HL-60 (cell line): ENCODE results near the gene SATB2.

Experiments
- DNase-seq, 2 experiments: peaks; one replicate each; pipeline ENCODE4 v3.0.0-alpha.2; 2010 to 2020; ENCODE audit warnings: low read depth in 1 of 2, low spot score in 1 of 2
- H3K27ac ChIP-seq: fragments of 250-450 bp; sonication (Bioruptor Pico); replicated peaks from 2 replicates; pipeline ENCODE4 v1.5.1; 2020; ENCODE audit warnings: mild to moderate bottlenecking, moderate library complexity
- H3K27me3 ChIP-seq: fragments of 250-450 bp; sonication (Bioruptor Pico); 2 replicates; pipeline ENCODE4 v1.5.1; 2021; ENCODE audit warnings: mild to moderate bottlenecking, moderate library complexity; ENCODE audit not compliant: insufficient read depth, poor library complexity, severe bottlenecking
- H3K4me3 ChIP-seq: replicated peaks from 2 replicates; pipeline ENCODE4 v1.5.1; 2011; ENCODE audit warnings: mild to moderate bottlenecking, control low read depth, low read length; ENCODE audit not compliant: insufficient read depth
- GABPA ChIP-seq: IDR thresholded peaks from 2 replicates; pipeline ENCODE4 v1.6.1; 2012; ENCODE audit warnings: low read depth
- POLR2AphosphoS5 ChIP-seq: IDR thresholded peaks from 2 replicates; pipeline ENCODE4 v1.6.1; 2012; ENCODE audit warnings: low read depth
- SPI1 ChIP-seq: IDR thresholded peaks from 2 replicates; pipeline ENCODE4 v1.6.1; 2012; ENCODE audit warnings: low read depth, mild to moderate bottlenecking, borderline replicate concordance
- TF ChIP-seq, protein P1 (sequence below): IDR thresholded peaks from 2 replicates; pipeline ENCODE4 v1.6.1; 2012; ENCODE audit warnings: low read depth; ENCODE audit not compliant: insufficient replicate concordance
- TF ChIP-seq, protein P2 (sequence below): IDR thresholded peaks from one replicate; pipeline ENCODE4 v1.5.1; 2011; ENCODE audit warnings: low read length, control low read depth, inconsistent platforms; ENCODE audit not compliant: insufficient read depth

Gene SATB2

DNA sequence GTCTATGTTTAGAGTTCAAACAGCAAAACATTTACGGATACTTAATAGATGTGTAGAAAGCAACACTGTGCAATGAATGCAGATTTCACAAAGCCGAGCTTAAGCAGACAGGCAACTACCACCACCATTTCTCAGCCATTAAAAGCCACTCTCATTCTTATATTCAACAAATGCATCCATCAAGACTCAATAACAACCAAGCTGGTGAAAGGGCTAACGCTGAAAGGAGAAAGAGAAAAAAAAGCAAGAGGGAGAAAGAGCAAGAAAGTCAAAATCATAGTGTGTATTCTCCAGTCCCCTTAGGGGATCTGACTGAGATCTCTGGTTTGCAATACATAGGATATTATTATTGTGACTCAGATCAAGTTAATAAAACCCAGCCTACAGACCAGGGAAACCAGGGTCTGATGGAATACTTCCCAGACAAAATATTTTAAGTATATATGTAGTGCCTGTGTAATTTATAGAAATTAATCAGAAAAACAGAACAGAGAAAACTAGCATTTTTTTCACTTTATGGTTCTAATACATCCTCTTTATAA is 14.1 kb downstream of the SATB2 start:
- Histone ChIP-seq H3K27me3 (no peaks in the 10 kb centered on the region), H3K4me3 (no peak overlapping the region), H3K27ac (no peak overlapping the region)
- TF ChIP-seq GABPA (no peak), POLR2AphosphoS5 (no peak), SPI1 (no peak)
- TF ChIP-seq, protein P1, sequence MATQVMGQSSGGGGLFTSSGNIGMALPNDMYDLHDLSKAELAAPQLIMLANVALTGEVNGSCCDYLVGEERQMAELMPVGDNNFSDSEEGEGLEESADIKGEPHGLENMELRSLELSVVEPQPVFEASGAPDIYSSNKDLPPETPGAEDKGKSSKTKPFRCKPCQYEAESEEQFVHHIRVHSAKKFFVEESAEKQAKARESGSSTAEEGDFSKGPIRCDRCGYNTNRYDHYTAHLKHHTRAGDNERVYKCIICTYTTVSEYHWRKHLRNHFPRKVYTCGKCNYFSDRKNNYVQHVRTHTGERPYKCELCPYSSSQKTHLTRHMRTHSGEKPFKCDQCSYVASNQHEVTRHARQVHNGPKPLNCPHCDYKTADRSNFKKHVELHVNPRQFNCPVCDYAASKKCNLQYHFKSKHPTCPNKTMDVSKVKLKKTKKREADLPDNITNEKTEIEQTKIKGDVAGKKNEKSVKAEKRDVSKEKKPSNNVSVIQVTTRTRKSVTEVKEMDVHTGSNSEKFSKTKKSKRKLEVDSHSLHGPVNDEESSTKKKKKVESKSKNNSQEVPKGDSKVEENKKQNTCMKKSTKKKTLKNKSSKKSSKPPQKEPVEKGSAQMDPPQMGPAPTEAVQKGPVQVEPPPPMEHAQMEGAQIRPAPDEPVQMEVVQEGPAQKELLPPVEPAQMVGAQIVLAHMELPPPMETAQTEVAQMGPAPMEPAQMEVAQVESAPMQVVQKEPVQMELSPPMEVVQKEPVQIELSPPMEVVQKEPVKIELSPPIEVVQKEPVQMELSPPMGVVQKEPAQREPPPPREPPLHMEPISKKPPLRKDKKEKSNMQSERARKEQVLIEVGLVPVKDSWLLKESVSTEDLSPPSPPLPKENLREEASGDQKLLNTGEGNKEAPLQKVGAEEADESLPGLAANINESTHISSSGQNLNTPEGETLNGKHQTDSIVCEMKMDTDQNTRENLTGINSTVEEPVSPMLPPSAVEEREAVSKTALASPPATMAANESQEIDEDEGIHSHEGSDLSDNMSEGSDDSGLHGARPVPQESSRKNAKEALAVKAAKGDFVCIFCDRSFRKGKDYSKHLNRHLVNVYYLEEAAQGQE, result no peak
- TF ChIP-seq, protein P2, sequence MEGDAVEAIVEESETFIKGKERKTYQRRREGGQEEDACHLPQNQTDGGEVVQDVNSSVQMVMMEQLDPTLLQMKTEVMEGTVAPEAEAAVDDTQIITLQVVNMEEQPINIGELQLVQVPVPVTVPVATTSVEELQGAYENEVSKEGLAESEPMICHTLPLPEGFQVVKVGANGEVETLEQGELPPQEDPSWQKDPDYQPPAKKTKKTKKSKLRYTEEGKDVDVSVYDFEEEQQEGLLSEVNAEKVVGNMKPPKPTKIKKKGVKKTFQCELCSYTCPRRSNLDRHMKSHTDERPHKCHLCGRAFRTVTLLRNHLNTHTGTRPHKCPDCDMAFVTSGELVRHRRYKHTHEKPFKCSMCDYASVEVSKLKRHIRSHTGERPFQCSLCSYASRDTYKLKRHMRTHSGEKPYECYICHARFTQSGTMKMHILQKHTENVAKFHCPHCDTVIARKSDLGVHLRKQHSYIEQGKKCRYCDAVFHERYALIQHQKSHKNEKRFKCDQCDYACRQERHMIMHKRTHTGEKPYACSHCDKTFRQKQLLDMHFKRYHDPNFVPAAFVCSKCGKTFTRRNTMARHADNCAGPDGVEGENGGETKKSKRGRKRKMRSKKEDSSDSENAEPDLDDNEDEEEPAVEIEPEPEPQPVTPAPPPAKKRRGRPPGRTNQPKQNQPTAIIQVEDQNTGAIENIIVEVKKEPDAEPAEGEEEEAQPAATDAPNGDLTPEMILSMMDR, result no peak
- no peak for DNase-seq

DNA sequence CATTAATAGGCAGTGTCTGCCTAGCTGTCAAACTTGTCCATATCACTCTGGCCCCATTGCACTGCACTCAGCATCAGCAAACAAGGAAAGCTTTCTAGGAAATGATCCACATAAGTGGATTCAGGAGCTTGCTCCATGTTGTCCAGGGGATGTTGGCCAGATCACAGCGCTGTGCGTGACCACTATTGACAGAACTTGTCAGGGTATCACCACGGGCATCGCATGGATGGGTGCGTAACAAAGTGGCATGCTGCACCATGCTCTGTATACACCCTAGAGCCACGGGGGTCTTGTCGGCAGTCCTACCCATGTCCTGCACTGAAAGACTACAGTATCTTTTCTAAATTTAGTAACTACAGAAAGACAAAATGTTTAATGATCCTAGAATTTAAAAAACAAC is 15.6 kb downstream of the SATB2 start:
- TF ChIP-seq SPI1 (no peak), GABPA (no peak), POLR2AphosphoS5 (no peak)
- TF ChIP-seq, protein P2, result no peak
- TF ChIP-seq, protein P1, result no peak
- Histone ChIP-seq H3K4me3 (no peak overlapping the region), H3K27ac (no peak overlapping the region), H3K27me3 (no peaks in the 10 kb centered on the region)
- DNase-seq, result no peak

DNA sequence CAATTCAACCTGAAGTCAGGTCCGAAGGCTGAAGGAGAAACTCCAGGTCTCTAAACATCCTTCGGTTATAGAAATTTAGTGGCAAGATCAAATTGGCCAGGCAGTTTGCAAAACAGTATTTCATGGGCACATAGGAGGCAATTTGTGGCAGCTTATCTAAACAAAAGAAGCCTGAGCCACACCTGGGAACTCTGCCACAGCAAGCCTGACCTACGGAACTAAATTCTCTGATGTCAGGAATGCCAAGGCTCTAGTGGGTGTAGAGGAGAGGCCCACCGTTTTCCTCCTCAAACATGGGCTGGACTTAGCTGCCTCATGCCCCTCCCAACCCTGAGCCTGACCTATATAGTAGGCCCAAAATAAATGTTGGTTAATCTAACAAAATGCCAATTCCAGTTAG is 16.0 kb downstream of the SATB2 start:
- DNase-seq, result no peak
- no peak overlapping the region for H3K4me3 ChIP-seq
- TF ChIP-seq, protein P1, result no peak
- TF ChIP-seq GABPA, result no peak
- no peak overlapping the region for H3K27ac ChIP-seq
- no peaks in the 10 kb centered on the region for H3K27me3 ChIP-seq

DNA sequence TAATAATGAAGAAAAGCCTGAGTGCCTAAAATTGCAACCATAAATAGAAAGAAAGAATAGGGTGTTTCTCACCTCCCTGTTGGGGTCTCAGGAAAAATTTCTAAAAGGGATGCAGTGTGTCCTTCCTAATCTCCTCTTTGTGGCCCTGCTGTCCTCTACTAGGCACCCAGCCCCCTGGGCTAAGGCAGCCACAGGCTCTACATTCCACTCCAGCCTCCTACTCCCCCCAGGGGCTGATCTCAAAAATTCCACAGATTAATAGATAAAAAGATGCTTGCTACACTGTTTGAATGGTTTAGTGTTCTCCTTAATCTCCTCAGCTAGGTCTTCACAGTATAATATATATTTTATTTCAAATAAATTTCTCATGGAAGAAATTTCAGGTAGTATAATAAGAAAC is 17.6 kb downstream of the SATB2 start:
- TF ChIP-seq GABPA (no peak), POLR2AphosphoS5 (no peak), SPI1 (no peak)
- TF ChIP-seq, protein P1, result no peak
- TF ChIP-seq, protein P2, result no peak
- H3K27me3 ChIP-seq, result no peaks in the 10 kb centered on the region
- no peak for DNase-seq
- no peak overlapping the region for H3K27ac ChIP-seq
- no peak overlapping the region for H3K4me3 ChIP-seq
